Kidney (tissue), 14 donors: ENCODE results near the gene SLC30A2. TPM values are rescaled to one million over a fixed set of nuclear protein-coding genes. Genes with fewer than 3 reads are reported as not detected.

Experiments
- DNase-seq, 5 donors: peaks; one replicate each; pipeline ENCODE4 v3.0.0-alpha.2; 2013 to 2020
- FAIRE-seq: peaks from 2 replicates; lab custom pipeline; 2012; peaks lifted over from hg19 to GRCh38; lab: Jason Lieb, UNC
- H3K27ac ChIP-seq, 2 donors: one replicate each; pipeline ENCODE4 v1.7.0; 2013; ENCODE audit warnings: low read depth in 2 of 2, low read length in 2 of 2, inconsistent platforms in 1 of 2
- H3K27me3 ChIP-seq: one replicate; pipeline ENCODE4 v1.7.1; 2013; ENCODE audit warnings: low read length, inconsistent platforms; ENCODE audit not compliant: control insufficient read depth, insufficient read depth
- H3K36me3 ChIP-seq, 3 donors: one replicate each; pipeline versions ENCODE4 v1.7.0 to v1.7.1; 2013; ENCODE audit warnings: low read length in 3 of 3, control low read depth in 1 of 3, inconsistent platforms in 1 of 3; ENCODE audit not compliant: insufficient read depth in 3 of 3, control insufficient read depth in 2 of 3
- H3K4me1 ChIP-seq, 3 donors: one replicate each; pipeline versions ENCODE4 v1.7.0 to v1.7.1; 2013; ENCODE audit warnings: low read length in 3 of 3, inconsistent platforms in 1 of 3, low read depth in 1 of 3; ENCODE audit not compliant: control insufficient read depth in 2 of 3, insufficient read depth in 2 of 3
- H3K4me3 ChIP-seq, 3 donors: one replicate each; pipeline versions ENCODE4 v1.7.0 to v1.8.1; 2013; ENCODE audit warnings: low read length in 3 of 3, control low read depth in 1 of 3, inconsistent platforms in 1 of 3
- H3K9ac ChIP-seq, 3 donors: one replicate each; pipeline versions ENCODE4 v1.7.0 to v1.7.1; 2013; ENCODE audit warnings: low read length in 3 of 3, control low read depth in 1 of 3, inconsistent platforms in 1 of 3
- H3K9me3 ChIP-seq, 3 donors: one replicate each; pipeline versions ENCODE4 v1.7.0 to v1.7.1; 2013; ENCODE audit warnings: low read length in 3 of 3, control low read depth in 1 of 3, inconsistent platforms in 1 of 3; ENCODE audit not compliant: control insufficient read depth in 2 of 3, insufficient read depth in 1 of 3
- CTCF ChIP-seq: IDR thresholded peaks from 3 replicates; pipeline ENCODE4 v1.5.1; 2012; ENCODE audit warnings: mild to moderate bottlenecking, moderate library complexity, borderline replicate concordance; ENCODE audit not compliant: insufficient read depth; ENCODE audit errors: extremely low read depth
- intact Hi-C: fragments of 100-400 bp; cut with DNase I; formaldehyde crosslinking; loops from one replicate; pipeline ENCODE4 v1.11.1; 2022
- polyA plus RNA-seq: library from polyadenylated mRNA; stranded (reverse); fragments of 350-450 nt; fragmentation: Illumina TruSeq; extraction: RNeasy Lipid Tissue Mini Kit (QIAGEN cat#74804); gene quantifications from one replicate; pipeline ENCODE4 v1.2.3, GENCODE V29; 2014; ENCODE audit warnings: low read depth, low replicate concordance; ENCODE audit not compliant: insufficient read depth
- total RNA-seq: library from RNA; stranded (reverse); fragmentation: NEBNext Ultra II Directional; extraction: Animal tissue kit (Norgen Biotek cat#: 25700); gene quantifications from one replicate; pipeline ENCODE4 v1.2.1, GENCODE V29; 2021
- donor health status: control.
- donor health status: control.
- donor health status: control.
- donor health status: control.
- donor health status: control.
- donor health status: DM: yes; HTN: yes; CAD: no.
- donor health status: Normal renal cell carcinoma (clear cell type).

The SLC30A2 gene
- total and polyA plus RNA-seq, 2 donors from 2014 or later = 26.8 to 34.4 TPM

- FAIRE-seq = no peak
- Histone ChIP-seq H3K27ac (no peak overlapping the region), H3K4me1 (peaks cover 3 to 7% (median 6%) of the 10 kb centered on the region in 3 donors), H3K27me3 (no peaks in the 10 kb centered on the region), H3K4me3 (no peak overlapping the region), H3K9me3 (no peaks in the 10 kb centered on the region), H3K36me3 (peaks cover 0 to 3% (median 3%) of the 10 kb centered on the region in 3 donors), H3K9ac (no peak overlapping the region)
- intact Hi-C loops = no loop called here
- TF ChIP-seq CTCF = no peak
- no peak for DNase-seq
Observed at GRCh38 chr1:25991937-25992688, 53.8 kb downstream of the SLC30A2 start.

GRCh38 chr1:25990702-25991395 is 55.1 kb downstream of the SLC30A2 start:
- H3K27ac ChIP-seq = no peak overlapping the region
- no peak for FAIRE-seq
- no peak for DNase-seq
- no peak for TF ChIP-seq CTCF
- H3K4me1 ChIP-seq = no peaks in the 10 kb centered on the region
- intact Hi-C loops = no loop called here
- H3K36me3 ChIP-seq = peaks cover 0 to 3% (median 3%) of the 10 kb centered on the region in 3 donors
- H3K4me3 ChIP-seq = no peak overlapping the region
- no peaks in the 10 kb centered on the region for H3K27me3 ChIP-seq
- no peak overlapping the region for H3K9ac ChIP-seq
- no peaks in the 10 kb centered on the region for H3K9me3 ChIP-seq

GRCh38 chr1:25990251-25990650 is 55.7 kb downstream of the SLC30A2 start:
- Histone ChIP-seq H3K9ac (no peak overlapping the region), H3K36me3 (peaks cover 0 to 6% (median 3%) of the 10 kb centered on the region in 3 donors), H3K27ac (no peak overlapping the region), H3K9me3 (no peaks in the 10 kb centered on the region), H3K27me3 (no peaks in the 10 kb centered on the region), H3K4me1 (no peaks in the 10 kb centered on the region), H3K4me3 (no peak overlapping the region)
- TF ChIP-seq CTCF = no peak
- FAIRE-seq (no peak), DNase-seq (no peak)
- intact Hi-C loops = no loop called here
